Mucosa of gallbladder (tissue), 1 donor: Measurements from ENCODE around the gene PAK2. TPM values are rescaled to one million over a fixed set of nuclear protein-coding genes. Genes with fewer than 3 reads are reported as not detected.
A peak's percentile ranks its signal among the peaks of the same experiment; 100 is the strongest.
"Not testable (repeated sequence)": the region's sequence is repeated elsewhere in the genome, so short reads cannot be mapped to it uniquely, and the experiment has no call there.

ENCODE experiments used
- DNase-seq: peaks from one replicate; pipeline ENCODE4 v3.0.0-alpha.2; 2020; ENCODE audit warnings: low spot score
- total RNA-seq: library from RNA; stranded (reverse); gene quantifications from one replicate; pipeline ENCODE4 v1.2.1, GENCODE V29; 2021
- donor health status: DM: no; HTN: no; CAD: no.

Gene PAK2
- total RNA-seq, 1 donor from 2014 or later, result 63.4 TPM

DNA sequence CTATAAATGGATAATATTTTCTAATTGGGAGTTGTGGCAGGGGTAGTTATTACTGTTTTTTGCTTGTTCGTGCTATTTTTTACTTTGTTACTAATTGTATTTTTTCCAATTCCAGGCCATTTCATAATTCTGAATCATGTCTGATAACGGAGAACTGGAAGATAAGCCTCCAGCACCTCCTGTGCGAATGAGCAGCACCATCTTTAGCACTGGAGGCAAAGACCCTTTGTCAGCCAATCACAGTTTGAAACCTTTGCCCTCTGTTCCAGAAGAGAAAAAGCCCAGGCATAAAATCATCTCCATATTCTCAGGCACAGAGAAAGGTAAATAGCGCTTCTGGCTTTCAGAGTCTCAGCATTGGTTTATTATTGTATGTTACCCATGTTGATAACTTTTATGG, 42.9 kb downstream of the PAK2 start:
- no peak for DNase-seq

DNA sequence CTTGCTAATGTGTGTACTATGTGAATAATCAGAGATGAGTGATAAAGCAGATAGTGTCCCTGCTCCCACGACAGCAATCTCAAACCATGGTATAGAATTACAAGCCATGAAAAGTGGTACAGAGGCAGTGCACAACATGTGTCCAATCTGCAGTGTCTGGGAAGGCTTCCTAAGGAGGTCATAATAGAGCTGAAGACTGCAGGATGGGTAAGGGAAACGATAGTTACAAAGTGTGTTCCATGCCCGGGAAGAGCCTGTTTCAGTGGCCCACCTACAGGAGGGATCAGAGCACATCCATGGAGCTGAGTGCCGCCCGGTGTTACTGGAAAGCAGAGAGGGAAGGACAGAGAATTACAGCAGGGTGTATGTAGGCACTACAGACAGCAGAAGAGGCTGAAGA, 48.9 kb downstream of the PAK2 start:
- no peak for DNase-seq

DNA sequence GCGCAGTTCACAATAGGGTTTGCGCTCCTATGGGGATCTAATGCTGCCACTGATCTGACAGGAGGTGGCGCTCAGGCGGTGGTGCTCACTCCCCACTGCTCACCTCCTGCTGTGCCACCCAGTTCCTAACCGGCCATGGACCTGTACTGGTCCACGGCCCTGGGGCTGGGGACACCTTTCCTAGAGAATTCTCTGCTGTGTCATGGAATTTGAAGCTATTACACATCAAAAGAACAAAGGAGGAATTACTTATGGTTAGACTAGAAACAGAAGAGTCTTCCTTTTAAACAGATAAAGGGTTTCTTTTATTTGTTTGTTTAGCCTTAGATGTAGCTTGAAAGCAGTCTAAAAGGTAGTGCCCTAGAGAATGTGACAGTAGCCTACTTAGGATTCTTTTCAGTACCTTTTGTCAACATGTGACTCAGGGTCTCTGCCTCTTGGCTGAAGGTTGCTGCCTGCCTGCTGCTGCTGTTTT, 50.3 kb downstream of the PAK2 start:
- no peak for DNase-seq

DNA sequence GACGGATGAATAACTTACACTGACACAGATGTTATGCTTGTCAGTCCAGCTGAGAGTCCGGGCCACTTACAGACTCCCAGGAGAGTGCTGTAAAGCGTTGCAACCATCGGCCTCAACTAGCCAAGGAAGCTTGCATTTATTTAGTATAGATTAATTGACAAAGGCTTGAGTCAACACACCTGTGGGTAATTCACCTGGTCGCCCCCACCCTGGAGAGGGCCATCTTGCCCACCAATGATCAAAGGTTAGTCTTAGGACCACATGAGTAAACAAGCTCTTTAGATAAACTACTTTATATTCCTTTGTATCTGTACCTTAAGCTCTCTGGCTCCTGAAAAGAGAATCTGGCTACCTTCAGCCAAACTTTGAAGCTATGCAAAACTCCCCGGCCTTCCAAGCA, 51.0 kb downstream of the PAK2 start:
- no peak for DNase-seq

DNA sequence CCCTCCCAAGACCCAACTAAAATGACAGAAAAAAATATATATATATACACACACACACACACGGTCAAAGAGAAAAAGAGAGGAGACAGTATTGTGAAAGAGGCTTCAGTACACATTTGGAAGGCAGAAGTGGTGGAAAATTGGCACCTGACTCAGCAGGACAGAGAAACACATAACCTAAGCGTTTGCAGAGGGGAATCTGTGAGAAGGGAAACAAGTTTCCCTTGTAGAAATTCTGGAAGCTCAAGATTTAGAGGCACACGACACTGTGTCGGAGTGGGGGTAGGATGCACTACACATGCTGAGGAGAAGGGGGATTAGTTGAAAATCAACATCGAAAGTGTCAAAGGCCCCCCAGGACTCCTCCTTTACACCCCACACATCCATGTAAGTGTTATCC, 53.1 kb downstream of the PAK2 start:
- DNase-seq, result no peak

DNA sequence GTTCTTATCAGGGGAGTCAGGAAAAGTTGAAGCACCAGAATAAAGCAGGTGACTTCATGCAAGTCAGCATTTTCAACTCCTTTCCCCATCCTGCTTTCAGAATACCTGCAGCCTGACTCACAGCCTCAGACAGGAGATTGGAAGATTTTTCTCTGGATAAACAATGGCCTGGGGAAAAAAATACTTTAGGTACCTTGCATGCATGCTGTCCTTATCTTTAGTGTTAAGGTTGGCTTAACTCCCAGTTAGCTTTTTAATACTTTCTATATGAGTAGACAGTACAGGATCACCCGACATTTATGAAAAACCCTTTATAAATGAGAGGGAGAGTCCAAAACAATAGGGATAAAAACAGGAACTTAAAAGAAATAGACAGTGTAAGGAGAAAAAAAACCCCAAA, 53.6 kb downstream of the PAK2 start:
- peak; percentile 42 for DNase-seq

DNA sequence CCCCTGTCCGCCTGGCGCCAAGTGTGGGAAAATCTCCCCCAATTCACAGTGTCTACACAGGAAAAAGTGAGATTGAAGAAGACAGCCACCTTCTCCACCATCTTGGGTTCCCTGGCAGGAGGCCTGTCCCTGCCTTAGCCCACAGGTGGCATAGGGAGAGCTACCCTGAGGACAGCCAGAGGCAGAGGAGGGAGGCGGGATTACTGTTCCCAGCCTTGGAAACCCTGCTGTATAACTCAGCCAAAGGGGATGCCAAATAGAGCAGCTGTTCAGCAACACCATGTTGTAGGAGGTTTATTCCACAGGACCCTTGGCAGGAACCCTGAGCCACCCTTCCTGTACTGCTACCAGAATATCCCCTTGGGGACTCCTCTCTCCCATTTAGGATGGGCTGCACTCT, 54.8 kb downstream of the PAK2 start:
- DNase-seq, result no peak

DNA sequence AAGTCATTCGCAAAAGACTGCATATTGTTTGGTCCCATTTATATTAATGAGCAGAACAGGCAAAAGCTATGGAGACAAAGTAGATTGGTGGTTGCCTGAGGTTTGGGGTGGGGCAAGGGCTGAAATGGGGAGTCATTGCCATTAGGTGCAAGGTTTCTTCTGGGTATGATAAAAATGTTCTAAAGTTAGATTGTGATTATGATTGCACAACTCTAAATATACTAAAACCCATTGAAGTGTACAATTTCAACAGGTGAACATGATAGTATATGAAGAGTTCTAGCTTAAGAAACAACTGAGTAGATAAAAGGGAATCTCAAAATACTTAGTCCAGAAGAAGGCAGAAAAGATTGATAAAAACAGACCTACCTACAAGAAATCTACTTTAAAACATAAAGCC, 56.7 kb downstream of the PAK2 start:
- DNase-seq, result no peak

DNA sequence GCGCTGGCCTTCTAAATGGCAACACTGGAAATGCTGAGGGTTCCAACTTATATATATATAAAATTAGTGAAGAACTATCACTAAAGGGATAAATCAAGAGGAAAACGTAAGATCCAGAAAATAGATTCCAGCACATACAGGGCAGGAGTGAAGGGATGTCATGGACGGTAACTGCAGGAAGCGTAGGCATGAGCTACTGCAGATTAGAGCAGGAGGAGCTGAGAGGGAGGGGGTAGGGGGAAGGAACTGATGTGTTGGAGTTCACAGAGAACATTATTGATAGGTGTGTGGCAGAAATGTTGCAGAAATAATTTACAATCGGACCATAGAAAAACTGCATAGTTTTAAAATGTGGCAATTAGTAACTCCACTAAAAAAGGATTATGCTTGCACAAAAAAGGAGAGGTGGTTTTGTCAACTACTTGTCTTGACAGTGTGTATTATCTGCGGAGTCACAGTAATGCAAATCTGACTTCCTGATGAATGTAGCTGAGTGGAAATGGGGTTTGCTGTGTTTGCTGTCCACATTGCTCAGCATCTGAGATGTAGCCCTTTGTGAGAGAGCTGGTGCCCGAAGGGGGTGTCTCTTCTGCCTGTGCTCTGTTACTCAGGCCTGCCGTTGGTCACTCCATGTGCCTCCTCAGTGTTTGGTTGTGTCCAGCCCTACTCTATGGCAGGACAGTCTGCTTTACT, 61.2 kb downstream of the PAK2 start:
- DNase-seq, result no peak

DNA sequence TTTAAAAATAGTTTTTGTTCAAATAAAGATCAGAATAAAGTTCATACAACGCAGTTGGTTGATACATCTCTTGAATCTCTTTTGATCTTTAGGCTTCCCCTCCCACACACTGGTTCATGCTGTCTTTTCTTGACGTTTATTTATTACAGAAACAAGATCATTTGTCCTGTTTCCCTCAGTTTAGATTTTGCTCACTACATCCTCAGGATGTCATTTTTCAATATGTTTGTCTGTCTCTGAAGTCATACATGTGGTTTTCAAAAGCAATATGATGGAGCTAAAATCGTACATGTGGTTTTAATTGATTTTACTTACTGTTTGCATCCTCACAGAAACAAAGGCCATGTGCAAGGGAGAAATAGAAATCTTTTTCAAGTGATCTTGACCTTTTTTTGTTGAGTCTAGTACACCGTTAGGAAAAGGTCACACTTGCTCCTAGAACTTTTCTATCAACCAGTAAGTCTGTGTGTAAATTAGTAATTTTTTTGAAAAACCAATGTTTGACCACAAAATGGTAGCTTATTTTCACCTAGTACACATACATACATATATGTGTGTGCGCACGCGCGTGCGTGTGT, 64.3 kb downstream of the PAK2 start:
- DNase-seq, result no peak

DNA sequence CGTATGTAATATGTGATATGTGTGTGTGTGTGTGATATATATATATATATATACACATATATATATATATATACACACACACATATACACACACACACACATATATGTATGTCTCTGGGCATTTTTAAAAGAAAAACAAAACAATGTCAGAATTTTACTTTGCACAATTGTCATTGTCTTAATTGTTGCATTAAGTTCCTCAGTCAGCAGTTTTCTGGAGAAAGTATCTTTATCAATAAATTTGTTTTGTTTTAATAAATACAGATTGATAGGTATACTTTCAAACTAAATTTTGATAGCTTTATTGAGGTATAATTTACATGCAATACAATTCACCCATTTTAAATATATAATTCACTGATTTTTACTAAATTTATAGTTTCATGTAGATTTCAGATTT, 65.1 kb downstream of the PAK2 start:
- no peak for DNase-seq

DNA sequence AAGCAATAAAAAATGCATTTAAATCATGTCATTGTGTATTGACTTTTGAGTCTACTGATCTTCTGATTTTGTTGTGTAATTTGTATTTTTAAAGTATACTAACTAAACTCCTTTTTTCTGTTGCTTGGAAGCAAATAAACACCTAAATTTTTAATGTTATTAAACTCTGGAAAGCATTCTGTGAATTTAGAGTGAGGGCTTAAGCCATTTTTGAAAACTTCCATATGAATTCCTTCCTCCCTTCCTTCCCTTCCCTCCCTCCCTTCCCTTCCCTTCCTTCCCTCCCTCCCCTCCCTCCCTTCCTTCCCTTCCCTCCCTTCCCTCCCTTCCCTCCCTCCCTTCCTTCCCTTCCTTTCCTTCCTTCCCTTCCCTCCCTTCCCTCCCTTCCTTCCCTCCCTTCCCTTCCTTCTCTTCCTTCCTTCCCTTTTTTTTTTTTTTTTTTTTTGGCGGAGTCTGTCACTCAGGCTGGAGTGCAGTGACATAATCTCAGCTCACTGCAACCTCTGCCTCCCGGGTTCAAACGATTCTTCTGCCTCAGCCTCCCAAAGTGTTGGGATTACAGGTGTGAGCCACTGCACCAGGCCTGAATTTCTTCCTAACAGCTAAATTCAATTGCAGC, 71.4 kb downstream of the PAK2 start:
- no peak for DNase-seq

DNA sequence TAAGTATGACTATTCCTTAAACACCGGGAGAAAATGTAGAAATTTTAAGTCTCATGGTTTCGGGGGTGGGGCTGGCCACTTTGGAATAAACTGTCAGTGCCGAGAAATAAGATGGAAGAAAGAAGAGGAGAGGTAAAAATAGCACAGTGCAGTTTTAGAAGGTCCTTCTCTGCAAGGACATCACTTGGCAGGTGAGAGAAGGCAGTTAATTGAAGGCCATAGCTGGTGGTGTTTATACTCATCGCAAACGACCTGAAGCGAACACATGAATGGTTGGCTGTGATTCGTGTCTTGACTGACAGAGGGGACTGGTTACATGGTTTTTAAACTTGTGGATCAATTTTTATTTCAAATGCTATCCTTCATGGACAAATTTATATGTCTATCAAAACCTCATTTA, 73.2 kb downstream of the PAK2 start:
- DNase-seq, result no peak

DNA sequence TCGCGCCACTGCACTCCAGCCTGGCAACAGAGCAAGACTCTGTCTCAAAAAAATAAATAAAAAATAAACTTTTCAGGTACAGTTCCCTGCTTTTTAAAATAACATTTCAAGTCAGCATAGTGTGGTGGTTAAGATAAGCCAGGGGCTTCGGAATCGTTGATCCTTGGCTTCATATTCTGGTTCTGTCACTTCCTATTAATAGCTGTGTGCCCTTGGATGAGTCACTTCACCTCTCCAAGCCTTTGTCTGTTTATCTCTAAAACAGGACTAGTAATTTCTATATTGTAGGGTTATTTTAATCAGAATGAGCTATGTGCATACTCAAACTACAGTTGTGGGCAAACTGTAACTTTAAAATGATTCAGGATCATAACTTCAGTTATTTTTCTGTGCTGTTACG, 74.2 kb downstream of the PAK2 start:
- no peak for DNase-seq

DNA sequence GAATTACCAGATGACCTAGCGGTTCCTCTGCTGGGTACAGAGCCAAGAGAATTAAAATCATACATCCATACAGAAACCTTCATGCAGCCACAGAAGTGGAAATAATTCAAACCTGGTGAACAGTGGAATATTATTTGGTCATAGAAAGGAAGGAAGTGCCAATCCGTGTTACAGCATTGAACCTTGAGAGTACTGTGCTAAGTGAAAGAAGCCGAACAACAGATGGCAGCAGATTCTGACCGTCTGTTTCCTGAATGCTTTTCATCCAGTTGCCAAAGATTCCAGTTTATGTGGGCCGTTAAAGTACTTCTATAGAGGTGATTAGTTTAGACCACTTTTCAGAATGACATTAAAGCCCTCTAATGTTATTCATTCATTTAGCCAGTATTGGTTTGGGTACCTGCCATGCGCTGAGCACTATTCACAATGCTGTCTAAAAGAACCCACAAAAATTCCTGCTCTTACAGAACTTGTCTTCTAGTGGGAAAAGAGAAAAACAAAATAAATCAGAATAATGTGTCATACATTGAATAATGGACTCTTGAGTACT, 82.2 kb downstream of the PAK2 start:
- DNase-seq, result no peak

DNA sequence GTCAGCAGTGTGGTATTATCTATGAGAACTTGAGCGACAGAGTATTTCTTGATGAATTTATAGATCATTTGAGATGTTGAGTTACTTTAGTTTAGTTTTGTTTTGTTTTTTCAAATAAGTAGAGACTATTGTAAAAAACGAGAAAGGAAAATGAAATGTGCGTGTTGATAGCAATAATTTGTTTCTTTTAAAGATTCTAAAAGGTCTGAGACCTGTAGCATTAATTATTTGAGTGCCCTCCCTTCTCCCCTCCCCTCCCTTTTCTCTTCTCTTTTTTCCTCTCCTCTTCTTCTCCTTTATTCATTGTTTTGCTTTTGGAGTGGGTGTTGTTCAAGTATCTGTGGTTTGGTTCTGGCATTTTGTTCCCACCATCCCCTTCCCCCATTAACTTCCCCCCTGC, 90.0 kb downstream of the PAK2 start:
- DNase-seq, result not testable (repeated sequence)

DNA sequence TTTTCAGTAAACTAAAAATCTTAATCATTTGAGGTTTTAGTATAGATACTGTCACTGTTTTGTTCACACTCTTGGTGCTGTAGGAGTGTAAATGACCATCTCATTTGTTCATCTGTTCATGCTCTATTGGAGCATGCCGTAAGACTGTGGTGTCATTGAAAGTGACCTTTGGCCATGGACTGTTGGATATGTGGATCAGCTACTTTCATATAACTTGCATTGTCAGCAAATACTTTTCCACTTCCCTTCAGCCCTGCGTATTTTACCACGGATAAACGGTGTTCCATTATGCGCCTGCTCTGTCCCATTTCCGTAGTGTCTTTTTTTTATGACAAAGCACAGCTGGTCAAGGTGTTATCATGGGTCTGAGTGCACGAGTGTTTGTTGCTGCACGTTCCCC, 95.4 kb downstream of the PAK2 start:
- DNase-seq, result no peak

DNA sequence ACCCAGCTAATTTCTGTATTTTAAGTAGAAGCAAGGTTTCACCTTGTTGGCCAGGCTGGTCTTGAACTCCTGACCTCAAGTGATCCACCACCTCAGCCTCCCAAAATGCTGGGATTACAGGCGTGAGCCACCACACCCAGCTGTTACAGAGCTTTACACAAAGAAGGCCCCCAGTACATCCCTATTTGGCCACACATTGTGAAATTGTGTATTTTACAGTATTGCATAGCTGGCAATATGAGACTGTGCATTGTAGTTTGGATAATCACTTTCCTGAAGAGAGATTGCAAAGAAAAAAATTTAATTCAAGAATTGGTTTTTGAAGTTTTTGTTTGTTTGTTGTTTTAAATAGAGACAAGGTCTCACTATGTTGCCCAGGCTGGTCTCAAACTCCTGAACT, 97.0 kb downstream of the PAK2 start:
- DNase-seq, result not testable (repeated sequence)

DNA sequence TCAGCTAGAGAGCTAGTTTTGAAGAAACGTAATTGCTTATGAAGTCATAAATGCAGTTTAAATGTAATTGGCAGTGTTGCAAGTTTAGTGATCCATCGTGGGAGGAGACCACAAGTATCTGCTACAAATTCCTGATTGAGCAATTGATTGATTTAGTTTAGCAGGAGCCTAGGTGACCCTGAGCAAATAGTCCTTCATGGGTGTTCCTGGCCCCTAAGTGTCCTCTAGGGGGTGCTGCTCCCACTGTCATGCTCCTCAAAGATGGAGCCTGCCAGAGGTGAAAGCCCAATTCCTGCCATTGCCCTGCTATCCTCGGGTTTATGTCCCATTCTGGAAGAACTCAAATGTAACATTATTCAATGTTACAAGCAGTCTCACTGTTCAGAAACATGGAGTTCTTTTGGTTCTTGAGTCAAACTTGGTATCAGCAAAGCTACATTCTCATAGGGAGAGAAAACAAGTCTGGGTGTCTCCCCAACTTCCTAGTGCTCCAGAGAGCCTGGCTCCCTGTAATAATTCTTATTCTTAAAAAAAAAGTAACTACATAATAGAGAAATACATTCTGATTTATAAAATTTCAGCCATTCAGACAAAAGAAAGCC, 98.3 kb downstream of the PAK2 start:
- peak; percentile 75 for DNase-seq

DNA sequence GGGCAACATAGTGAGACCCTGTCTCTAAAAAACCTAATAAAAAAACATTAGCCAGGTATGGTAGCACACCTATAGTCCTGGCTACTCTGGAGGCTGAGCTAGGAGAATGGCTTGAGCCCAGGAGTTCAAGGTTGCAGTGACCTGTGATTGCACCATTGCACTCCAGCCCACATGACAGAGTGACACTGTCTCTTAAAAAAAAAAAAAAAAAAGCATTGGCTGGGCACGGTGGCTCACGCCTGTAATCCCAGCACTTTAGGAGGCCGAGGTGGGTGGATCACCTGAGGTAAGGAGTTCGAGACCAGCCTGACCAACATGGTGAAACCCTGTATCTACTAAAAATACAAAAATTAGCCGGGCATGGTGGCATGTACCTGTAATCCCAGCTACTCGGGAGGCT, 99.7 kb downstream of the PAK2 start:
- DNase-seq, result not testable (repeated sequence)

DNA sequence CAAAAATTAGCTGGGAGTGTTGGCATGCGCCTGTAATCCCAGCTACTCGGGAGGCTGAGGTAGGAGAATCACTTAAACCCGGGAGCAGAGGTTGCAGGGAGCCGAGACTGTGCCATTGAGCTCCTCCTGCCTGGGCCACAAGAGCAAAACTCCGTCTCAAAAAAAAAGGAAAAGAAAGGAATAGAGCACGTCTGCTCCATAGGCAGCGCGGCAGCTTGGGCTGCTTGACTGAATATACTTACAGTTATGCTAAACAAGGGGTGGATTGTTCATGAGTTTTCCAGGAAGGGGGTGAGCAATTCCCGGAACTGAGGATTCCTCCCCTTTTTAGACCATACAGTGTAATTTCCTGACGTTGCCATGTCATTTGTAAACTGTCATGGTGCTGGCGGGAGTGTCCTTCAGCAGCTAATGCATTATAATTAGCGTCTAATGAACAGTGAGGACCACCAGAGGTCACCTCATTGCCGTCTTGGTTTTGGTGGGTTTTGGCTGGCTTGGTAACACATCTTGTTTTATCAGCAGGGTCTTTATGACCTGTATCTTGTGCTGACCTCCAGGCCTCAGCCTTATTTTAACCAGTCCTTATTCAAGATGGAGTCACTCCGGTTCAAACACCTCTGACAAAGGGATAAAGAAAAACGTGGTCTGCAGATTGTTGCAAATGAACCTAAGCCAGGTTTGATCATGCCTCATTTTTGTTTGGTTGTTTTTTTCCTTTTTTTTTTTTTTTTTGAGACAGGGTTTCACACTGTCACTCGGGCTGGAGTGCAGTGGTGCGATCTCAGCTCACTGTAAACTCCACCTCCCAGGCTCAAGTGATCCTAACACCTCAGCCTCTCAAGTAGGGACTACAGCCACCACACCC, 103.1 kb downstream of the PAK2 start:
- DNase-seq, result no peak
